Measurements from ENCODE around the gene OR1L1.

The OR1L1 gene

GRCh38 chr9:122661416-122661815 is at the start of gene OR1L1:
Gene OR1L1, plus strand, starts transcription at chr9:122661716. Its CDS starts 0 bp downstream, at chr9:122661716.
- no peak for DNase-seq

DNA sequence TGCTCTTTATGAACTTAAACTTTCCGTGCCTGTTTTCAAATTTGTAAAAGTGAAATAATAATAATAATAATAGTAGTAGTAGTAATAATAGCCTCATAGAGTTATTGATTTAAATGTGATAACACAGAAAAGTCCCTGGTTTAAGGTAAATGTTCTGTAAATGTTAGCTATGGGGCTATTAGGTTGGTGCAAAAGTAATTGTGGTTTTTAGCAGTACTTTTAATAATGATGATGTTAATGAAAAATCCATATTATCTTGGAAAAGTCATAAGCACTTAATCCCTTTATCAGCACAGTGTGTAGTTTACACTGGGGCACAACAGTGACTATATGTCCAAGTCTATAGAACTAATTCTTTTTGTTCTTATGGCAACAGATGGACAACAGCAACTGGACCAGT is 47.2 kb upstream of the OR1L1 start, which contains the start of gene OR1Q1:
Gene OR1Q1 (plus strand): TSS at position 377 of the 400 bp plus-strand sequence. CDS start 0 bp downstream, at position 377.
- DNase-seq, result no peak

GRCh38 chr9:122619996-122620395 is 41.5 kb upstream of the OR1L1 start:
- no peak for DNase-seq

DNA sequence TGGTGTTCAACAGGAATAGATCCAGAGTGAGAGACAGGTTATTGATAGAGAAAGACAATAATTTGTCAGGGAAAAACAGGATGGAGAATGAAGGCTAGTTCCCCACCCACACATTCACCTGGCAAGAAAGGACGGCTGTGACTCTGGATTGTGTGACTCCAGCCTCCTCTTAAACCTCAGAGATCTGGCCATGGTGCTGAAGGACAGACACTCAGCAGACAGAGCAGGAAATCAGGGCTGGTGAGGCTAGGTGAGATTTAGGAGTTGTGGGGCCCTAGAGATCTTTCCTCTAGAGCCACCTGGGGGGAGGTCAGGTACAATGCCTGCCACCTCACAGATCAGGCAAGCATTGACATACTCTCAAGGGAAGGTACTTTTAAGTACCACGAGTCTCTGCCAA is 19.3 kb upstream of the OR1L1 start:
- no peak for DNase-seq

GRCh38 chr9:122656378-122656777 is 5.1 kb upstream of the OR1L1 start:
- DNase-seq, result no peak

DNA sequence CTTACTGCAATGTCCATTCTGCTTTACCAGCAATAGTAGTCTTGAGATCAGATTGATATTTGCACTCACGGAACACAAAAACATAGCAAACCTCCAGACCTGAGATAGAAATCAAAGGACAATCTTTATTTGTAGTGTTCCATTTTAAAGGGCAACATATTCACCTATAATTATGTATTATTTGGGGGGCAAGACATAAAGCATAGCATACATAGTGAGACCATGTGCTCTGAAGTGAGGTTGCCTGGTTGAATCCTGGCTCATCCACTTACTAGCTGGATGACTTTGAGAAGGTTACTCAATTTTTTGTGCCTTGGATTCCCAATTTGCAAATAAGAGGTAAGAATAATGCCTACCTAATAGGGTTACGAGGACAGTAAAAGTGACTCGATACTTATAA is 4.0 kb upstream of the OR1L1 start, which contains the start of gene OR1B1:
Gene OR1B1 (minus strand): TSS at position 101 of the 400 bp plus-strand sequence.
- no peak for DNase-seq

DNA sequence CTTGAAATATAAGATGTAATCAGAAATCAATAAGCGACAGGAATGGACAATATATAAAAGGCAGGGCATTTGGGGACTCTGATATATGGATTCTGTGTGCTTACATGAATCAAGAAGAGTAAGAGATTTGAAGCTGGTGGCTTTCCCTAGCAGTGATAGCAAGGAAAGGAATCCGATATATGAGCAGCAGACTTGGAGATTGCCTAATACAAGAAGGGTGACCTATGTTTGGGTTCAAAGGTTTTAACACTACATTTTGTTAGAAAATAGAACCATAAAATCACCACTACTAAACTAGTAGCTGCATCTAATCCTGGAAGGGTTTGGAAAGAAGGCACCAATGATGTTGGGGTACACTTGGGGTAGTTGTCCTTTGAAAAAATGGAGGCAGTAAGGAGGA is 11.0 kb downstream of the OR1L1 start:
- DNase-seq, result no peak

DNA sequence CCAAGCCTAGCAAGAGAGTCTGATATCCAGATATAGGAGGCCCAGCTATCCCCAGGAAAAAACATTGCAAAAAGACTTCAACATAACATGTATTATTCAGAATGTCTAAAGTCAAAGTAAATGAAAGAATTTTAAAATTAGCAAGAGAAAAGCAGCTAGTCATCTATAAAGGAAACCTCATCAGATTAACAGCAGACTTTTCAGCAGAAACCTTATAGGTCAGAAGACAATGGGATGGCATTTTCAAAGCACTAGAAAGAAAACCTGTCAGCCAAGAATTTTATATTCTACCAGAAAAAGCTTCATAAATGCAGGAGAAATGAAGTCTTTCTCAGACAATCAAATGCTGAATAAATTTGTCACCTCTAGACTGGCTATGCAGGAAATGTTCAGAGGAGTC is 23.3 kb downstream of the OR1L1 start:
- no peak for DNase-seq

DNA sequence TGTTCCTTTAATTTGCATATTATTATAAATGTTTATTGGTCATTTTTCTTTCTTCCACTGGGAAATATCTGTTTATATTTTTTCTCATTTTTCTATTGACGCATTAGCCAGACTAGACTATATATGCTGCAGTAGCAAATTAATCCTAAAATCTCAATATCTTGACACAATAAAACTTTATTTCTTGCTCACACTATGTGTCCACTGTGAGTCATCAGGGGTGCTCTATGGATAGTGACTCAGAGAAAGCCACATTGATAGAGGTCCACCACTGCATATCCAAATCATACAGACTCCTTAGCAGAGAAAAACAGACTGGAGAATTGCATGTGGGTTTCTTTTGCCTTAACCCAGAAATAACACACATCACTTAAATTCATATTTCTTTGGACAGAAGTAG is 34.2 kb downstream of the OR1L1 start:
- no peak for DNase-seq
